Cardiac muscle cell (in vitro differentiated cells and primary cell): ENCODE measurements around the gene RBM20. TPM values are rescaled to one million over a fixed set of nuclear protein-coding genes. Genes with fewer than 3 reads are reported as not detected.
A peak's percentile ranks its signal among the peaks of the same experiment; 100 is the strongest.
"Not testable (repeated sequence)": the region's sequence is repeated elsewhere in the genome, so short reads cannot be mapped to it uniquely, and the experiment has no call there.

ENCODE experiments used
- DNase-seq, 2 donors: peaks; one replicate each; pipeline versions ENCODE4 v3.0.0 to v3.0.0-alpha.2; 2010 to 2017; ENCODE audit warnings: low read depth in 1 of 2, low spot score in 1 of 2
- H3K27ac ChIP-seq: fragments of 200-600 bp; sonication (generic); 2 replicates; pipeline ENCODE4 v1.5.1; 2016
- H3K27me3 ChIP-seq: fragments of 200-600 bp; sonication (generic); 2 replicates; pipeline ENCODE4 v1.6.0; 2016; ENCODE audit warnings: control low read depth
- H3K36me3 ChIP-seq: fragments of 200-600 bp; sonication (generic); 2 replicates; pipeline ENCODE4 v1.5.1; 2016; ENCODE audit warnings: control low read depth
- H3K4me1 ChIP-seq: fragments of 200-600 bp; sonication (generic); 2 replicates; pipeline ENCODE4 v1.8.1; 2017; ENCODE audit warnings: low read depth, mild to moderate bottlenecking, mixed run types
- H3K4me3 ChIP-seq: fragments of 200-600 bp; sonication (generic); 2 replicates; pipeline ENCODE4 v1.5.1; 2016; ENCODE audit warnings: mild to moderate bottlenecking
- H3K9me3 ChIP-seq: fragments of 200-600 bp; sonication (generic); 2 replicates; pipeline ENCODE4 v1.5.1; 2017; ENCODE audit warnings: low read depth, mild to moderate bottlenecking, control low read depth
- CTCF ChIP-seq: IDR thresholded peaks from 2 replicates; pipeline ENCODE4 v1.5.1; 2012; ENCODE audit warnings: low read depth, mild to moderate bottlenecking, low read length
- polyA plus RNA-seq: library from polyadenylated mRNA; unstranded; fragments of >200 nt; fragmentation: Nextera tagmentation; extraction: Ambion mirVana; gene quantifications from 2 replicates; pipeline ENCODE4 v1.2.1, GENCODE V29; 2016
- total RNA-seq: library from RNA; depleted of rRNA; stranded (reverse); fragments of >200 nt; gene quantifications from 2 replicates; pipeline ENCODE4 v1.2.3, GENCODE V29; 2016

The RBM20 gene
- total and polyA plus RNA-seq, 2 experiments from 2014 or later: 19.2 to 28.5 TPM

- Histone ChIP-seq H3K9me3 (no peaks in the 10 kb centered on the region), H3K36me3 (no peaks in the 10 kb centered on the region), H3K27ac (peak overlapping the region; percentile 94), H3K27me3 (no peaks in the 10 kb centered on the region), H3K4me3 (no peak overlapping the region), H3K4me1 (peaks cover 47% of the 10 kb centered on the region)
- TF ChIP-seq CTCF: no peak
- DNase-seq: no peak
These were observed 56.9 kb downstream of the RBM20 start for GRCh38 chr10:110700947-110701616.

DNA sequence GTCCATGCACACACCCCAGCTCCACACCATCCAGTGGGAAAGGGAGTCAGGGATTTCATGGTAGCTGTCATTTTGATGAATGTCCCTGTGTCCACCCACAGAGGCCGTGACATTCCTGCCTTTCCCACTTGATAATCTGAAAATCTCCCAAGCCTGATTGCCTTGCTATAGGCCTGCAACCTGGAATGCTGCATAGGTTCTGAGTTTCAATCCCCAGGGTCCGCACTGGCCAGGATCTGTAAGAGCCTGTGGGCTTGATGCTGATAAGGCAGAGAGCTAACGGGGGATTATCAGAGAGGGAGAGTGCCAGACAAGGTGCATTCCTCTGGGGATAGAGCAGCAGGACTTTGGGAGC is 57.5 kb downstream of the RBM20 start:
- Histone ChIP-seq H3K4me3 (no peak overlapping the region), H3K9me3 (no peaks in the 10 kb centered on the region), H3K4me1 (peaks cover 49% of the 10 kb centered on the region), H3K36me3 (no peaks in the 10 kb centered on the region), H3K27ac (peak overlapping the region; percentile 94), H3K27me3 (no peaks in the 10 kb centered on the region)
- peak in 1 of 2 donors; percentile 78 for DNase-seq
- TF ChIP-seq CTCF: no peak

- Histone ChIP-seq H3K27me3 (no peaks in the 10 kb centered on the region), H3K27ac (peak overlapping the region; percentile 67), H3K36me3 (no peaks in the 10 kb centered on the region), H3K4me3 (no peak overlapping the region), H3K4me1 (peaks cover 54% of the 10 kb centered on the region), H3K9me3 (no peaks in the 10 kb centered on the region)
- no peak for DNase-seq
- TF ChIP-seq CTCF: no peak
These were observed 59.9 kb downstream of the RBM20 start for GRCh38 chr10:110704070-110704469.

DNA sequence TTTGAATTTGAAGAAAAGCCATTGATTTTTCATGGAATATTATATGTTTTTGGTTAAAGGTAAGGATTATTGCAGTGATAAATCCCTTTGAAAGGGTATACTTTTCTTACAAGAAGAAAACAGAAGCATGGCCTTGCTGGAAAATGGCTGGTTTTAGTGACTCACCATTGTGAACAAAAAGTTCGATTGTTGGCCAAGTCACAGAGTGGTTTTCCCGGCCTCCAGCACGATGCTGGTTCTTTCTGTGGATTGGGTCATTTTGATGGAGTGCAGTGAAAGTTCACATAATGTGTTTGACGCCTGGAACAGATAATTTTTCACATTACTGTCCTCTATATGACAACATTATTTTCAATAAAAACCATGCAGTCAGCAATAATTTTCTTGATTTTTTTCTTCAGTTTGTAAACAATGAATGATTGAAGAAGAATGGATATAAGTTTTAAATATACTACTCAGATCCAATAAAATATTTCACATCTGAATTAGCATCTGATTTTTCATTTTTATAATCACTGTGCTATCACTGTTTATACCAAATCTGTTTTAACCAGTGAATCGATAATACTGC is 60.9 kb downstream of the RBM20 start:
- no peak for DNase-seq
- H3K36me3 ChIP-seq: no peaks in the 10 kb centered on the region

GRCh38 chr10:110705596-110705995 is 61.5 kb downstream of the RBM20 start:
- not testable (repeated sequence) for DNase-seq, H3K27me3 ChIP-seq, H3K36me3 ChIP-seq, H3K27ac ChIP-seq, H3K9me3 ChIP-seq, H3K4me3 ChIP-seq
- H3K4me1 ChIP-seq: peaks cover 47% of the 10 kb centered on the region

More for the DNA sequence above, 60.9 kb downstream of the RBM20 start:
- no peak for TF ChIP-seq CTCF
- H3K27me3 ChIP-seq: no peaks in the 10 kb centered on the region
- no peak overlapping the region for H3K4me3 ChIP-seq
- peaks cover 50% of the 10 kb centered on the region for H3K4me1 ChIP-seq
- H3K9me3 ChIP-seq: no peaks in the 10 kb centered on the region
- no peak overlapping the region for H3K27ac ChIP-seq

GRCh38 chr10:110706690-110707098 is 62.6 kb downstream of the RBM20 start:
- Histone ChIP-seq H3K4me3 (no peak overlapping the region), H3K27ac (peak overlapping the region; percentile 41)
- DNase-seq: peak in 1 of 2 donors; percentile 77

More at GRCh38 chr10:110706690-110707098, 62.6 kb downstream of the RBM20 start:
- Histone ChIP-seq H3K9me3 (no peaks in the 10 kb centered on the region), H3K36me3 (no peaks in the 10 kb centered on the region), H3K27me3 (no peaks in the 10 kb centered on the region), H3K4me1 (peaks cover 37% of the 10 kb centered on the region)
- TF ChIP-seq CTCF: no peak
